ENCODE measurements around the gene TSHZ2. TPM values are rescaled to one million over a fixed set of nuclear protein-coding genes. Genes with fewer than 3 reads are reported as not detected.

The TSHZ2 gene
- total RNA-seq, 3 donors from 2014 or later (not counting 1 experiment from before 2014, with no cell fraction given), result 1.8 to 1.9 TPM; not detected in 1

DNA sequence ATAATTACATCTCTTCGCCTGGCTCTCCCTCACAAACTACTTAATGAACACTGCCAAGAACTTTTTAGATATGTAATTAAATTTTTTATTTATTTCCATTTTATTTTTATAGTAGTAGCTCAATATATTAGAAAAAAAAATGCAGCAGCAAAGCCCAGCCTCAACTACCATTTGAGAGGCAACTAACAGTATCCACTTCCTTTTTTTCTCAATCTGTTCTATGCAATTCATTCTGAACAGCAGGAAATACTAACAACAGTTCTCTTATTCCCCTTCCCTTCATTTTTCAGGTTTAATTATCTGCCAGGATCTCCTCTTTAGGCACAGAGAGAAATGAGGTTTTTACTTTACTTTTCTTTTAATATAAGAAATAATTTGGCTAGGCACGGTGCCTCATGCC is 508.8 kb downstream of the TSHZ2 start:
- H3K36me3 Mint-ChIP-seq, result no peaks in the 10 kb centered on the region
- Histone ChIP-seq H3K4me3 (ENCODE audit: low read length) (no peak overlapping the region), H3K27me3 (ENCODE audit: control insufficient read depth, insufficient read depth, low read length) (no peaks in the 10 kb centered on the region), H3K4me1 (ENCODE audit: control insufficient read depth, insufficient read depth, low read length) (no peaks in the 10 kb centered on the region), H3K36me3 (ENCODE audit: control insufficient read depth, insufficient read depth, low read length) (no peaks in the 10 kb centered on the region), H3K27ac (ENCODE audit: low read length) (no peak overlapping the region), H3K9me3 (ENCODE audit: control insufficient read depth, insufficient read depth, low read length) (no peaks in the 10 kb centered on the region)
- no peaks in the 10 kb centered on the region for H3K9me3 Mint-ChIP-seq
- intact Hi-C loops (cut with micrococcal nuclease), result no loop called here
- H3K4me1 Mint-ChIP-seq, result no peaks in the 10 kb centered on the region
- no peak for TF ChIP-seq CTCF (IDR thresholded peaks at IDR 0.05)
- no peak overlapping the region for H3K27ac Mint-ChIP-seq
- H3K4me3 Mint-ChIP-seq, result no peak overlapping the region
- DNase-seq, result no peak
- ATAC-seq, result no peak
- no peaks in the 10 kb centered on the region for H3K27me3 Mint-ChIP-seq (ENCODE audit: low read depth in 2 of 2)
- WGBS (ENCODE audit: insufficient coverage), result 83% methylated on average over 1 of the region's 2 CpGs

DNA sequence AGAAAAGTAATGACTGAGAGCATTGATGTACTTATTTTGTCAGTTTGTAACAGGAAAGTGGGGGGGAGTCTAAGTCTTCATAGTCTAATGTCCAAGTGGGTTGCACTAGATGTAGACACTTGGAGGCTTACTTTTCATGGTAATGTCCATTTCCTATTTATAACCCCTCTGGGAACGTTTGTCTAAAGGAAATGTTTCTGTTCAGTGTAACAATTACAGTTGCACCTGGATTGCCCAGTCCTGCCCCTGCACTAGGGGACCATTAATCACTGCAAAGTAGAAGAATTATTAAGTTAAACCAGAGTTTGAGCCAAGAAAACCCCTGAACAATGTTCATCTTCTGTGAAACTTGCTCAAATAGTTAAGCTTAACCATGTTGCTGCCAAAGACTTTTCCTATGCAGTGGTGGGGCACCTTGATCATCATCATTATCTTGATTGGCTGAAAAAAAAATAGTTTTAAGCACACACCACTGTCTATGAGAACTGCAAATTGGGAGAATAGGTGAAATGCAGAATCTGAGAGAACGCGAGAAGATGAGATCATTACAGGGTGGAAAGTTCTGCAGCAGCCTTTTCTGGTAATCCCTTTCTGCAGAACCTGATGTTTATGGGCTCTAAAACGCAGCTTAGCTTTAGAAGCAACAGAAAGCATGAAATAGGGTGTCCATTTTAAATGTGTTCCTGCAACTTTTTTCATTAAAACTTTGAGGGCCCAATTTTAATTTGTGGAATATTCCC is 515.5 kb downstream of the TSHZ2 start:
- Histone ChIP-seq H3K27ac (ENCODE audit: low read length) (no peak overlapping the region), H3K4me1 (ENCODE audit: control insufficient read depth, insufficient read depth, low read length) (no peaks in the 10 kb centered on the region), H3K9me3 (ENCODE audit: control insufficient read depth, insufficient read depth, low read length) (no peaks in the 10 kb centered on the region), H3K27me3 (ENCODE audit: control insufficient read depth, insufficient read depth, low read length) (no peaks in the 10 kb centered on the region), H3K4me3 (ENCODE audit: low read length) (no peak overlapping the region), H3K36me3 (ENCODE audit: control insufficient read depth, insufficient read depth, low read length) (no peaks in the 10 kb centered on the region)
- no peak for ATAC-seq
- no peak overlapping the region for H3K4me3 Mint-ChIP-seq
- H3K36me3 Mint-ChIP-seq, result no peaks in the 10 kb centered on the region
- peaks cover 0 to 21% of the 10 kb centered on the region in 2 donors for H3K27me3 Mint-ChIP-seq (ENCODE audit: low read depth in 2 of 2)
- DNase-seq, result no peak
- 76% methylated on average over 4 of the region's 4 CpGs for WGBS (ENCODE audit: insufficient coverage)
- intact Hi-C loops (cut with micrococcal nuclease), result no loop called here
- no peaks in the 10 kb centered on the region for H3K9me3 Mint-ChIP-seq
- H3K4me1 Mint-ChIP-seq, result no peaks in the 10 kb centered on the region
- no peak for TF ChIP-seq CTCF (IDR thresholded peaks at IDR 0.05)
- H3K27ac Mint-ChIP-seq, result no peak overlapping the region

- DNase-seq, result no peak
- no peaks in the 10 kb centered on the region for H3K9me3 Mint-ChIP-seq
- no peak overlapping the region for H3K4me3 Mint-ChIP-seq
Observed at GRCh38 chr20:53488775-53489272, 516.7 kb downstream of the TSHZ2 start.

More at GRCh38 chr20:53488775-53489272, 516.7 kb downstream of the TSHZ2 start:
- Histone ChIP-seq H3K4me1 (ENCODE audit: control insufficient read depth, insufficient read depth, low read length) (no peaks in the 10 kb centered on the region), H3K27ac (ENCODE audit: low read length) (no peak overlapping the region), H3K9me3 (ENCODE audit: control insufficient read depth, insufficient read depth, low read length) (no peaks in the 10 kb centered on the region), H3K4me3 (ENCODE audit: low read length) (no peak overlapping the region), H3K36me3 (ENCODE audit: control insufficient read depth, insufficient read depth, low read length) (no peaks in the 10 kb centered on the region), H3K27me3 (ENCODE audit: control insufficient read depth, insufficient read depth, low read length) (no peaks in the 10 kb centered on the region)
- 76% methylated on average over 6 of the region's 6 CpGs for WGBS (ENCODE audit: insufficient coverage)
- H3K36me3 Mint-ChIP-seq, result no peaks in the 10 kb centered on the region
- peaks cover 0 to 21% of the 10 kb centered on the region in 2 donors for H3K27me3 Mint-ChIP-seq (ENCODE audit: low read depth in 2 of 2)
- H3K4me1 Mint-ChIP-seq, result no peaks in the 10 kb centered on the region
- intact Hi-C loops (cut with micrococcal nuclease), result no loop called here
- no peak for ATAC-seq
- TF ChIP-seq CTCF (IDR thresholded peaks at IDR 0.05), result no peak
- H3K27ac Mint-ChIP-seq, result no peak overlapping the region
